Lower leg skin (tissue), 3 donors: ENCODE measurements around the gene MBNL2.

Source experiments
- POLR2A ChIP-seq, 2 donors: fragments of 450-650 bp; IDR thresholded peaks; one replicate each; pipeline ENCODE4 v1.6.1; 2016 to 2017; ENCODE audit warnings: antibody characterized with exemption in 2 of 2, mild to moderate bottlenecking in 1 of 2, moderate library complexity in 1 of 2
- TF ChIP-seq, protein P1 (sequence below), 3 donors: fragments of 450-650 bp; IDR thresholded peaks; one replicate each; pipeline ENCODE4 v1.5.1; 2016; ENCODE audit warnings: antibody characterized with exemption in 3 of 3, mild to moderate bottlenecking in 3 of 3, moderate library complexity in 2 of 3

DNA sequence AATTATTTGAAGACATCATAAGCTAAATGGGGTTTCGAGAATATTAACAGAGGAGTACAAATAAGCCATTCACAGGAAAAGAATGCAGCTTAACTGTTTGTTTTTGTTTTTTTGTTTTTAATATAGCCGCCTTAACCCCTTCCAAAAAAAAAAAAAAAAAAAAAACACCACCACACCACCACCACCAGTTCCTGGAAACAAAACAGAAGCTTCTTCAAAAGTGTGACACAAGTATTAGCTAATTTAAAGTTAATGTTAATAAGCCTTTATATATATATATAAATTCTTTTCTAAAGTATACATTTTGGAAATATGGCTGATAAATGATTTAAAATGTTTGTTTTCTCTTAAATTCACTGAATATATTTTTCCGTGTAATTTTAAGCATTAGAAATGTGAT lies 213.2 kb downstream of the MBNL2 start:
- TF ChIP-seq, protein P1, sequence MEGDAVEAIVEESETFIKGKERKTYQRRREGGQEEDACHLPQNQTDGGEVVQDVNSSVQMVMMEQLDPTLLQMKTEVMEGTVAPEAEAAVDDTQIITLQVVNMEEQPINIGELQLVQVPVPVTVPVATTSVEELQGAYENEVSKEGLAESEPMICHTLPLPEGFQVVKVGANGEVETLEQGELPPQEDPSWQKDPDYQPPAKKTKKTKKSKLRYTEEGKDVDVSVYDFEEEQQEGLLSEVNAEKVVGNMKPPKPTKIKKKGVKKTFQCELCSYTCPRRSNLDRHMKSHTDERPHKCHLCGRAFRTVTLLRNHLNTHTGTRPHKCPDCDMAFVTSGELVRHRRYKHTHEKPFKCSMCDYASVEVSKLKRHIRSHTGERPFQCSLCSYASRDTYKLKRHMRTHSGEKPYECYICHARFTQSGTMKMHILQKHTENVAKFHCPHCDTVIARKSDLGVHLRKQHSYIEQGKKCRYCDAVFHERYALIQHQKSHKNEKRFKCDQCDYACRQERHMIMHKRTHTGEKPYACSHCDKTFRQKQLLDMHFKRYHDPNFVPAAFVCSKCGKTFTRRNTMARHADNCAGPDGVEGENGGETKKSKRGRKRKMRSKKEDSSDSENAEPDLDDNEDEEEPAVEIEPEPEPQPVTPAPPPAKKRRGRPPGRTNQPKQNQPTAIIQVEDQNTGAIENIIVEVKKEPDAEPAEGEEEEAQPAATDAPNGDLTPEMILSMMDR (IDR thresholded peaks at IDR 0.05): no peak
- TF ChIP-seq POLR2A (IDR thresholded peaks at IDR 0.05): no peak
